ENCODE data around the gene MALL. TPM values are rescaled to one million over a fixed set of nuclear protein-coding genes. Genes with fewer than 3 reads are reported as not detected.

The MALL gene
- polyA plus RNA-seq, 2 of the 4 experiments (the other 2 are of a cell fraction): 77.8 to 123 TPM

DNA sequence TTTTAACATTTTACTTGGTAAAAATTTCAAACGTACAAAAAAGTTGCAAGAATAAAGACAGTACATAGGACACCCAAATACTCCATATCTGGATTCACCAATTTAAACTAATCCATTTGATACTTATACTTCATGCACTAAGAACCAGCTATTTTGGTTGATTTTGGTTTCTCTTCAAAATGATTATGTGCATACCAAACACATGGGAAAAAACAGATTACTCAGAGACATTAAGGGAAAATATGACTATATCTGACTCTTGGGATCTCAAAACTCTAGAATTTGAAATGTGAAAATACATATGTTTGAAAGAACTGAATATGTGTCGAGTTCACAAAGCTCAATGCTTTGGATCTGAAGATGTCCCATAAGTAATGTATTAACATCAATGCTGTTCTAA, 15.5 kb upstream of the MALL start (continued):
- no peak for TF ChIP-seq EHMT2 (IDR thresholded peaks at IDR 0.05; ENCODE audit: low read depth)
- TF ChIP-seq, protein P1, sequence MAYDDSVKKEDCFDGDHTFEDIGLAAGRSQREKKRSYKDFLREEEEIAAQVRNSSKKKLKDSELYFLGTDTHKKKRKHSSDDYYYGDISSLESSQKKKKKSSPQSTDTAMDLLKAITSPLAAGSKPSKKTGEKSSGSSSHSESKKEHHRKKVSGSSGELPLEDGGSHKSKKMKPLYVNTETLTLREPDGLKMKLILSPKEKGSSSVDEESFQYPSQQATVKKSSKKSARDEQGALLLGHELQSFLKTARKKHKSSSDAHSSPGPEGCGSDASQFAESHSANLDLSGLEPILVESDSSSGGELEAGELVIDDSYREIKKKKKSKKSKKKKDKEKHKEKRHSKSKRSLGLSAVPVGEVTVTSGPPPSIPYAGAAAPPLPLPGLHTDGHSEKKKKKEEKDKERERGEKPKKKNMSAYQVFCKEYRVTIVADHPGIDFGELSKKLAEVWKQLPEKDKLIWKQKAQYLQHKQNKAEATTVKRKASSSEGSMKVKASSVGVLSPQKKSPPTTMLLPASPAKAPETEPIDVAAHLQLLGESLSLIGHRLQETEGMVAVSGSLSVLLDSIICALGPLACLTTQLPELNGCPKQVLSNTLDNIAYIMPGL (CRISPR knock-in tag; IDR thresholded peaks at IDR 0.05; ENCODE audit: borderline replicate concordance): no peak
- no peak for TF ChIP-seq GATA3 (IDR thresholded peaks at IDR 0.05; ENCODE audit: borderline replicate concordance)
- TF ChIP-seq, protein P2, sequence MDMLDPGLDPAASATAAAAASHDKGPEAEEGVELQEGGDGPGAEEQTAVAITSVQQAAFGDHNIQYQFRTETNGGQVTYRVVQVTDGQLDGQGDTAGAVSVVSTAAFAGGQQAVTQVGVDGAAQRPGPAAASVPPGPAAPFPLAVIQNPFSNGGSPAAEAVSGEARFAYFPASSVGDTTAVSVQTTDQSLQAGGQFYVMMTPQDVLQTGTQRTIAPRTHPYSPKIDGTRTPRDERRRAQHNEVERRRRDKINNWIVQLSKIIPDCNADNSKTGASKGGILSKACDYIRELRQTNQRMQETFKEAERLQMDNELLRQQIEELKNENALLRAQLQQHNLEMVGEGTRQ (IDR thresholded peaks at IDR 0.05): no peak

DNA sequence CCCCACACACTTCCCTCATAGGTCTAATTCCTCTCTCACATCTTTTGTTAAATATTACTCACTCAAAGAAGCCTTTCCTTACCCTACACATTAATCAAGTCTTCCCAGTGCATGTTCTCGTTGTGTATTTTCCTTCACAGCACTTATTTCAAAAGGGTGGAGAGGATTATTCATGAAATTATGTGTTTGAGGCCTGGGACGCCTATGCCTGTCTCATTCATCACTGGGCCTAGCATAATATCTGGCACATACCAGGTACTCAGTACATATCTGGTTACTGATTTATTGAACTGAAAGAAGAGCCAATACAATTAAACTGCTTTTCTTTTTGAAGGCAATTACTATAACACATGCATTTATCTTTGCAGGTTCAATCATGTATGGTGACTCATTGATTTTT, 15.1 kb upstream of the MALL start:
- WGBS (ENCODE audit: missing lambda C conversion rate): 76% methylated on average over 2 of the region's 2 CpGs
- DNase-seq (ENCODE audit: low read depth in 1 of 2, low spot score in 1 of 2): no peak
- no peak for TF ChIP-seq CEBPB (IDR thresholded peaks at IDR 0.05)
- TF ChIP-seq FOSL2 (IDR thresholded peaks at IDR 0.05): no peak
- peak; percentile 6; the same call in 1 of the 2 replicates for TF ChIP-seq FOSL2 (CRISPR knock-in tag; IDR thresholded peaks at IDR 0.05)
- no peak for TF ChIP-seq CHD2 (IDR thresholded peaks at IDR 0.05; ENCODE audit: low read length, partially characterized antibody)
- TF ChIP-seq HOXB13 (CRISPR knock-in tag; IDR thresholded peaks at IDR 0.05; ENCODE audit: low read depth): no peak
- TF ChIP-seq, protein P3, sequence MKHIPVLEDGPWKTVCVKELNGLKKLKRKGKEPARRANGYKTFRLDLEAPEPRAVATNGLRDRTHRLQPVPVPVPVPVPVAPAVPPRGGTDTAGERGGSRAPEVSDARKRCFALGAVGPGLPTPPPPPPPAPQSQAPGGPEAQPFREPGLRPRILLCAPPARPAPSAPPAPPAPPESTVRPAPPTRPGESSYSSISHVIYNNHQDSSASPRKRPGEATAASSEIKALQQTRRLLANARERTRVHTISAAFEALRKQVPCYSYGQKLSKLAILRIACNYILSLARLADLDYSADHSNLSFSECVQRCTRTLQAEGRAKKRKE (CRISPR knock-in tag; IDR thresholded peaks at IDR 0.05; ENCODE audit: low read depth): no peak
- TF ChIP-seq FOXS1 (CRISPR knock-in tag; IDR thresholded peaks at IDR 0.05): no peak
- ChIA-PET POLR2A (no interaction called here), CTCF (interaction anchor here (1.0 kb wide), 1 partner anchor 15 kb away, joined by 6 read pairs; the partner anchor contains the start of gene MALL)
- no peak overlapping the region for H3K4me3 ChIP-seq
- no peak overlapping the region for H3K27ac ChIP-seq
- H3K4me2 ChIP-seq: no peak overlapping the region
- H3K9me3 ChIP-seq: 0 out of 3 replicates have a peak, but pooled peaks cover 12% of the 10 kb centered on the region
- H3K4me1 ChIP-seq: no peaks in the 10 kb centered on the region
- no peak for FAIRE-seq
- ATAC-seq: no peak

DNA sequence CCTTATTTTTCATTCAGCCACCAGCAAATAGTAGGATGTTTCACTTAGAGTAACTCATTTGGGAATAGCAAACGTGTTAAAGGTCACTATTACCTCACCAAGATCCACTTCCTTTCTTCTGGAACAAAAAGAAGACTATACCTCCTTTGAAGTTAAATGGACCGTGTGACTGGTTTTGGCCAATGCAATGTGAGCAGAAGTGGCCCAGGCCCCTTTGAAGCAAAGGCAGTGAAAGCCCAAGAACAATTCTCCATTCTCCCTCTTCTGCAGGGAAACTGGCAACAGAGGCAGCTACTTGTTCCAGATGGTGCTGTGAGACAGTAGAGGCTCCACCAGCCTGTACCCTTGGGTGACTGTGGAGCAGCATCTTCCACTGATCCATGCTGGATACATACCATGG, 11.3 kb upstream of the MALL start:
- ChIA-PET POLR2A (no interaction called here), CTCF (interaction anchor here (1.4 to 2.7 kb wide), 2 partner anchors 10 to 31 kb away, joined by 8 read pairs; partner anchors contain the start of gene MALL)
- H3K9me3 ChIP-seq: no peaks in the 10 kb centered on the region
- 71% methylated on average over 2 of the region's 2 CpGs for WGBS (ENCODE audit: missing lambda C conversion rate)
- H3K4me3 ChIP-seq: no peak overlapping the region
- H3K4me1 ChIP-seq: no peaks in the 10 kb centered on the region
- FAIRE-seq (no peak), DNase-seq (ENCODE audit: low read depth in 1 of 2, low spot score in 1 of 2) (no peak), ATAC-seq (no peak)
- no peak overlapping the region for H3K4me2 ChIP-seq
- no peak overlapping the region for H3K27ac ChIP-seq
- no peak for TF ChIP-seq TP53 (CRISPR knock-in tag; IDR thresholded peaks at IDR 0.05)
- TF ChIP-seq SREBF2 (IDR thresholded peaks at IDR 0.05): no peak
- TF ChIP-seq, protein P4, sequence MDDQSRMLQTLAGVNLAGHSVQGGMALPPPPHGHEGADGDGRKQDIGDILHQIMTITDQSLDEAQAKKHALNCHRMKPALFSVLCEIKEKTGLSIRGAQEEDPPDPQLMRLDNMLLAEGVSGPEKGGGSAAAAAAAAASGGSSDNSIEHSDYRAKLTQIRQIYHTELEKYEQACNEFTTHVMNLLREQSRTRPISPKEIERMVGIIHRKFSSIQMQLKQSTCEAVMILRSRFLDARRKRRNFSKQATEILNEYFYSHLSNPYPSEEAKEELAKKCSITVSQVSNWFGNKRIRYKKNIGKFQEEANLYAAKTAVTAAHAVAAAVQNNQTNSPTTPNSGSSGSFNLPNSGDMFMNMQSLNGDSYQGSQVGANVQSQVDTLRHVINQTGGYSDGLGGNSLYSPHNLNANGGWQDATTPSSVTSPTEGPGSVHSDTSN (IDR thresholded peaks at IDR 0.05): no peak
- no peak for TF ChIP-seq CHD2 (IDR thresholded peaks at IDR 0.05; ENCODE audit: low read length, partially characterized antibody)
- no peak for TF ChIP-seq NPAS2 (CRISPR knock-in tag; IDR thresholded peaks at IDR 0.05; ENCODE audit: borderline replicate concordance)
- no peak for TF ChIP-seq HOXA7 (CRISPR knock-in tag; IDR thresholded peaks at IDR 0.05)
- TF ChIP-seq, protein P1 (CRISPR knock-in tag; IDR thresholded peaks at IDR 0.05; ENCODE audit: borderline replicate concordance): no peak
- TF ChIP-seq RCOR1 (IDR thresholded peaks at IDR 0.05; ENCODE audit: low read depth, low read length): no peak
- TF ChIP-seq MAFK (IDR thresholded peaks at IDR 0.05; ENCODE audit: partially characterized antibody): no peak
- TF ChIP-seq, protein P5, sequence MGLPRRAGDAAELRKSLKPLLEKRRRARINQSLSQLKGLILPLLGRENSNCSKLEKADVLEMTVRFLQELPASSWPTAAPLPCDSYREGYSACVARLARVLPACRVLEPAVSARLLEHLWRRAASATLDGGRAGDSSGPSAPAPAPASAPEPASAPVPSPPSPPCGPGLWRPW (IDR thresholded peaks at IDR 0.05): no peak
- no peak for TF ChIP-seq CHD4 (IDR thresholded peaks at IDR 0.05; ENCODE audit: borderline replicate concordance)
- no peak for TF ChIP-seq EHMT2 (IDR thresholded peaks at IDR 0.05; ENCODE audit: low read depth)
- no peak for TF ChIP-seq CBX2 (IDR thresholded peaks at IDR 0.05; ENCODE audit: borderline replicate concordance, low read depth)
- TF ChIP-seq RARB (CRISPR knock-in tag; IDR thresholded peaks at IDR 0.05): no peak
- TF ChIP-seq HOXB13 (CRISPR knock-in tag; IDR thresholded peaks at IDR 0.05; ENCODE audit: low read depth): no peak
- no peak for TF ChIP-seq ZNF302 (CRISPR knock-in tag; IDR thresholded peaks at IDR 0.05)

Measured in A549 (cell line).